Keratinocyte (primary cell): ENCODE measurements around the gene MRPL32. TPM values are rescaled to one million over a fixed set of nuclear protein-coding genes. Genes with fewer than 3 reads are reported as not detected.

ENCODE experiments used
- DNase-seq: peaks from one replicate; pipeline ENCODE4 v3.0.0-alpha.2; 2011; ENCODE audit warnings: low read depth, missing footprints, low spot score
- FAIRE-seq: peaks from 2 replicates; lab custom pipeline; 2011; peaks lifted over from hg19 to GRCh38; lab: Jason Lieb, UNC
- H2AFZ ChIP-seq: 2 replicates; pipeline ENCODE4 v1.6.0; 2012; ENCODE audit warnings: low read length, control low read depth, inconsistent platforms; ENCODE audit not compliant: control insufficient read depth
- H3K27ac ChIP-seq: 2 replicates; pipeline ENCODE4 v1.5.1; 2011; ENCODE audit warnings: low read length; ENCODE audit not compliant: control insufficient read depth, insufficient read depth
- H3K27me3 ChIP-seq: 3 replicates; pipeline ENCODE4 v1.6.0; 2011; ENCODE audit warnings: low read length; ENCODE audit not compliant: control insufficient read depth, insufficient read depth; ENCODE audit errors: extremely low read depth
- H3K36me3 ChIP-seq, 2 experiments: 2 replicates in 1 of 2; 3 replicates in 1 of 2; pipeline ENCODE4 v1.5.1; 2011; ENCODE audit warnings: low read length in 2 of 2, mild to moderate bottlenecking in 1 of 2; ENCODE audit not compliant: control insufficient read depth in 2 of 2, insufficient read depth in 2 of 2; ENCODE audit errors: extremely low read depth in 1 of 2
- H3K4me1 ChIP-seq: 3 replicates; pipeline ENCODE4 v1.5.1; 2011; ENCODE audit warnings: low read length; ENCODE audit not compliant: control insufficient read depth, insufficient read depth; ENCODE audit errors: extremely low read depth
- H3K4me2 ChIP-seq: 3 replicates; pipeline ENCODE4 v1.6.0; 2011; ENCODE audit warnings: low read depth, low read length; ENCODE audit not compliant: control insufficient read depth, insufficient read depth; ENCODE audit errors: extremely low read depth
- H3K4me3 ChIP-seq, 3 experiments: fragments of 200-600 bp in 1 of 3; sonication (generic) in 1 of 3; 2 replicates in 2 of 3; 3 replicates in 1 of 3; pipeline ENCODE4 v1.5.1; 2011 to 2016; ENCODE audit warnings: low read length in 3 of 3, mild to moderate bottlenecking in 3 of 3, control low read depth in 2 of 3, inconsistent platforms in 1 of 3, low read depth in 1 of 3, mixed read lengths in 1 of 3, mixed run types in 1 of 3, moderate library complexity in 1 of 3; ENCODE audit not compliant: control insufficient read depth in 2 of 3, insufficient read depth in 2 of 3; ENCODE audit errors: extremely low read depth in 1 of 3
- H3K79me2 ChIP-seq: 2 replicates; pipeline ENCODE4 v1.6.0; 2012; ENCODE audit warnings: low read length; ENCODE audit not compliant: control insufficient read depth, insufficient read depth
- H3K9ac ChIP-seq: 3 replicates; pipeline ENCODE4 v1.6.0; 2011; ENCODE audit warnings: low read length; ENCODE audit not compliant: control insufficient read depth, insufficient read depth; ENCODE audit errors: extremely low read depth
- H3K9me1 ChIP-seq: 3 replicates; pipeline ENCODE4 v1.6.0; 2011; ENCODE audit warnings: low read length; ENCODE audit not compliant: control insufficient read depth, insufficient read depth; ENCODE audit errors: extremely low read depth
- H3K9me3 ChIP-seq: 2 replicates; pipeline ENCODE4 v1.5.1; 2012; ENCODE audit warnings: low read depth, low read length; ENCODE audit not compliant: control insufficient read depth
- H4K20me1 ChIP-seq: 3 replicates; pipeline ENCODE4 v1.6.0; 2011; ENCODE audit warnings: low read length; ENCODE audit not compliant: control insufficient read depth, insufficient read depth; ENCODE audit errors: extremely low read depth
- CTCF ChIP-seq, 3 experiments: IDR thresholded peaks in 1 of 3; conservative IDR thresholded peaks in 1 of 3; optimal IDR thresholded peaks in 1 of 3; 2 replicates in 2 of 3; 3 replicates in 1 of 3; pipeline versions ENCODE3 to v1.5.1; 2011; ENCODE audit warnings: low read length in 3 of 3, mild to moderate bottlenecking in 3 of 3, moderate library complexity in 2 of 3, control low read depth in 1 of 3, inconsistent platforms in 1 of 3; ENCODE audit not compliant: insufficient read depth in 2 of 3; ENCODE audit errors: extremely low read depth in 1 of 3
- EZH2 ChIP-seq: IDR thresholded peaks from one replicate; pipeline ENCODE4 v1.6.1; 2012; ENCODE audit warnings: inconsistent platforms, mild to moderate bottlenecking, low read length, moderate library complexity
- dilution Hi-C: fragments of 300-500 bp; cut with MboI; formaldehyde crosslinking; loops from one replicate; pipeline ENCODE4 v1.7.0; 2020; ENCODE audit warnings: low sequenced_read_pairs; ENCODE audit not compliant: extremely low pct_ligation_motif_present
- polyA plus RNA-seq, 5 experiments: library from polyadenylated mRNA; depleted of rRNA in 3 of 5; stranded (reverse) in 3 of 5; stranded (forward) in 1 of 5; unstranded in 1 of 5; fragments of >200 nt; gene quantifications; 1 replicate in 1 of 5; 2 replicates in 3 of 5; 3 replicates in 1 of 5; pipeline versions ENCODE4 v1.2.1 to v1.2.3, GENCODE V29; 2011 to 2012; ENCODE audit warnings: missing spikeins in 2 of 5, low read depth in 1 of 5, low replicate concordance in 1 of 5

The MRPL32 gene
- polyA plus RNA-seq, 1 donor (not counting 4 experiments of a cell fraction or from before 2014, with no cell fraction given): 86.1 TPM

GRCh38 chr7:42915356-42915755 is 16.8 kb upstream of the MRPL32 start:
- H3K4me1 ChIP-seq: peaks cover 29% of the 10 kb centered on the region
- no peak overlapping the region for H3K4me2 ChIP-seq
- H3K4me3 ChIP-seq: no peak overlapping the region
- no peak for TF ChIP-seq EZH2
- DNase-seq (no peak), FAIRE-seq (no peak)
- no peaks in the 10 kb centered on the region for H3K9me3 ChIP-seq
- peaks cover 6 to 9% of the 10 kb centered on the region in 2 experiments for H3K36me3 ChIP-seq
- H3K9me1 ChIP-seq: no peaks in the 10 kb centered on the region
- H3K27me3 ChIP-seq: no peaks in the 10 kb centered on the region
- no peaks in the 10 kb centered on the region for H4K20me1 ChIP-seq
- no peak overlapping the region for H2AFZ ChIP-seq
- H3K9ac ChIP-seq: no peak overlapping the region
- dilution Hi-C loops: no loop called here
- no peak overlapping the region for H3K27ac ChIP-seq
- H3K79me2 ChIP-seq: peaks cover 3% of the 10 kb centered on the region

- H3K9me3 ChIP-seq: no peaks in the 10 kb centered on the region
- dilution Hi-C loops: no loop called here
Measured at GRCh38 chr7:42922017-42922753, 10.0 kb upstream of the MRPL32 start.

More at GRCh38 chr7:42922017-42922753, 10.0 kb upstream of the MRPL32 start:
- Histone ChIP-seq H4K20me1 (no peaks in the 10 kb centered on the region), H3K79me2 (peaks cover 18% of the 10 kb centered on the region), H3K4me2 (no peak overlapping the region), H3K27ac (no peak overlapping the region), H3K4me1 (peaks cover 13% of the 10 kb centered on the region), H3K9ac (no peak overlapping the region), H3K27me3 (no peaks in the 10 kb centered on the region), H3K36me3 (peaks cover 9 to 33% of the 10 kb centered on the region in 2 experiments), H3K9me1 (no peaks in the 10 kb centered on the region), H3K4me3 (no peak overlapping the region), H2AFZ (no peak overlapping the region)
- TF ChIP-seq EZH2 (no peak), CTCF (optimal IDR thresholded peaks at IDR 0.05 in 1 of 3, IDR thresholded peaks at IDR 0.05 in 1 of 3, conservative IDR thresholded peaks at IDR 0.05 in 1 of 3; ENCODE audit: extremely low read depth in 1 of 3, insufficient read depth in 2 of 3, low read length in 3 of 3) (no peak)
- no peak for FAIRE-seq
- DNase-seq: no peak
